Epithelial cell of prostate (primary cell): Measurements from ENCODE around the gene SH3TC1.

Experiments
- DNase-seq: peaks from one replicate; pipeline ENCODE4 v3.0.0-alpha.2; 2011; ENCODE audit warnings: low read depth, low spot score
- H3K27ac ChIP-seq: fragments of 450-650 bp; 2 replicates; pipeline ENCODE4 v1.5.1; 2017; ENCODE audit warnings: mild to moderate bottlenecking

Gene SH3TC1

DNA sequence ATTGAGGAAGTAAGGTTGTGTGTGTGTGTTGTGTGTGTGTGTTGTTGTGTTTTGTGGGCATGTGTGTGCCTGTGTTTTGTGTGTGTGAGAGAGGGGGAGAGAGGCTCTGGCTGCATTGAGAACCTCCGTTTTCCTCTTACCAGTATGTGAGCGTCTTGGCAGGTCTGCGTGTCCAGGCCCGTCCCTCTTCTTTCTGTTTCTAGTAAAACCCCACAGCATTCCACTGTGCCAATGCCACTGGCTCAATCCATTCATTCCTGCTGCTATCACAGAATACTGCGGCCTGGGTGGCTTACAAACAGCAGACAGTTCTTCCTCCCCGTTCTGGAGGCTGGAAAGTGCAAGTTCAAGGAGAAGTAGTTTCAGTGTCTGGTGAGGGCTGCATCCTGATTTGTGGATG lies 55.0 kb downstream of the SH3TC1 start:
- no peak overlapping the region for H3K27ac ChIP-seq
- DNase-seq, result peak; percentile 39

DNA sequence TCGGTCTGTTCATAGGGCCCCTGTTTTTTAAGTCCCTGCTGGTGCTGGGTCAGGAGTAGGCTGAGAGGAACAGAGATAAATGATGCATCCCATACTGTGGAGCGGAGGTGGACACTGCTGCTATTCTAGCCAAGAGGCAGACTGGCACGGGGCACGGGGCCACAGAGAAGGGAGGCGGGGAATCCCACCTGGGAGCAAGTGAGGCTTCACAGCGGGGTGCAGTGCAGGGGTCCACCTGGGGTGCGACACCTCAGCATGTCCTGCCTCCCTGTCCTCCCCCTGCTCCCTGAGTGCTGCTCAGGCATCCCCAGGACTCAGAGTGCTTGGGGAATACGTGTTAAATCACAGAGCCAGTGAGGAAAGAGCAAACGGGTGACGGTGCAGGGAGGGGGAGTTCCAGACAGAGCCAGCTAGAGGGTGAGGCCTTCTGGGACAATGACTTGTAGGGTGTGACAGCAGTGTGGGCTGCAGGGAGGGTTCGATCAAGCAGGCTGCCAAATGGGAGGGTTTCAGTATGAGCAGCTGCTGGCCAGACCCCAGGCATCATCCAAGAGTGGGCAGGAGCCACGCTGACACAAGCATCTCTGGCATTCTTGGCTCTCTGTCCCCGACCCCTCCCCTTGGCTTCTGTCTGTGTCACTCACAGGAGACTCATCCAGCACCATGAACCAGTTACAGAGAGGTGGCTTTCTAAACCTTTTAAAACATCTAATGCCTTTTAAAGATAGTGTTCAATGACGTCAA lies 56.8 kb downstream of the SH3TC1 start:
- DNase-seq, result no peak
- H3K27ac ChIP-seq, result no peak overlapping the region

DNA sequence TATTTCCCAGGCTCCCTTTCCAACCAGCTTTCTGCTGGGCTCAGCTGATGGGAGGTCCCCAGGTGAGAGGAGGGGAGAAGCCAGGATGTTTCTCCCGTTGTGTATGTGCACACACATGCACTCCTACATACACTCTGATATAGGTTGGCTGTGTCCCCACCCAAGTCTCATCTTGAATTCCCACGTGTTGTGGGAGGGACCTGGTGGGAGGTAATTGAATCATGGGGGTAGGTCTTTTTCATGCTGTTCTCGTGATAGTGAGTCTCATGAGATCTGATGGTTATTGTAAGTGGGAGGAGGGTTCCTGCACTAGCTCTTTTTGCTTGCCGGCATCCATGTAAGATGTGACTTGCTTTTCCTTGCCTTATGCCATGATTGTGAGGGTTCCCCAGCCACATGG lies 58.8 kb downstream of the SH3TC1 start:
- H3K27ac ChIP-seq, result no peak overlapping the region

DNA sequence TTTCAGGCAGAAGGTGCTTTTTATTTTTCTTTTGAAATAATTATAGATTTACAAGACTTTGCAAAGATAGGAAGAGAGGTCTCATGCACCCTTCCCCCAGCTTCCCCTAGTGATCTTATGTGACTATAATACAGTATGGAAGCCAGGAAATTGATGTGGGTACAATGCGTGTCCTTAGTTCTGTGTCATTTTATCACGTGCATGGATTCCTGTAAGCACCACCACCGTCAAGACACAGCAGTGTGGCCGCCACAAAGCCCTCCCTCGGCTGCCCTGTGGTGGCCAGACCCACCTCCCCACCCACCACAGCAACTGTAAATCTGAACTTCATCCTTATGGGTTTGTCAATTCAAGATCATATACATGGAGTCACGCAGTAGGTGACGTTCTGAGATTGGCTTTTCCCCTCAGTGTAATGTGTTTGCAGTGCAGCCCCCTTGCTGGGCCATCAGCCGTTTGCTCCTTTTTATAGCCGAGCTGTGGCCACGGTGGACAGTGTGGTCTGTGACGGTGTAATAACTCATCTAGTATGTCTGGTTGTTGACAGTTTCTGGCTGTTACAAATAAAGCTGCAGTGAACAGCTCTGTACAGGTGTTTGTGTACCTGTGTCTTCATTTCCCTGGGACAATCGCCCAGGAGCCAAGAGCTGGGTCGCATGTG lies 59.6 kb downstream of the SH3TC1 start:
- no peak for DNase-seq
- H3K27ac ChIP-seq, result no peak overlapping the region

More for the DNA sequence above, 58.8 kb downstream of the SH3TC1 start:
- DNase-seq, result no peak

DNA sequence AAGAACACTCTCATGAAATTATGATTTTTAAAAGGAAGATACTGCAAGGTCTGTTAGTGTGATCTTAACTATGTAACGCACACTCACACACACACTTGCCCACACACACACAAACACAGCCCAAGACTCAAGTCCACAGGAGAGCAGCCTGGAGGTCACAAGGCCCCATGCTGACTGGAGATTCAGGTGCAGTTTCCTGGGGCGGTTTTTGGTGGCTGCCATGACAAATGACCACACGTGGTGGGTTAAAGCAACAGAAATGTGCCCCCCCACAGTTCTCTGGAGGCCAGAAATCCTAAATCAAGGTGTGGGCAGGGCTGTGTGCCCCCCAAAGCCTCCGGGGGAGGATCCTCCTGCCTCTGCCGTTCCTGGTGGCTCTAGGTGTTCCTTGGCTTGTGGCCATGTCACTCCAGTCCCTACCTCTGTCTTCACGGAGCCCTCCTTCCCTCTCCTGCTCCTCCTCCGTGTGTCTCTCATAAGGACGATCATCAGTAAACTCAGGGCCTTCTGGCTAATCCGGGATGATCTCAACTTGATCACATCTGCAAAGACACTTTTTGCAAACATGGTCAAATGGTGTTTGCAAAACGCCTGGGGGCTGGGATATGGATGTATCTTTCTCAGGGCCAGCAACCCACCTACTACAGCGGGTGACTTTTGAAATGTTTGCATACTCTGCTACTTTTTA lies 60.8 kb downstream of the SH3TC1 start:
- no peak overlapping the region for H3K27ac ChIP-seq
- DNase-seq, result no peak

DNA sequence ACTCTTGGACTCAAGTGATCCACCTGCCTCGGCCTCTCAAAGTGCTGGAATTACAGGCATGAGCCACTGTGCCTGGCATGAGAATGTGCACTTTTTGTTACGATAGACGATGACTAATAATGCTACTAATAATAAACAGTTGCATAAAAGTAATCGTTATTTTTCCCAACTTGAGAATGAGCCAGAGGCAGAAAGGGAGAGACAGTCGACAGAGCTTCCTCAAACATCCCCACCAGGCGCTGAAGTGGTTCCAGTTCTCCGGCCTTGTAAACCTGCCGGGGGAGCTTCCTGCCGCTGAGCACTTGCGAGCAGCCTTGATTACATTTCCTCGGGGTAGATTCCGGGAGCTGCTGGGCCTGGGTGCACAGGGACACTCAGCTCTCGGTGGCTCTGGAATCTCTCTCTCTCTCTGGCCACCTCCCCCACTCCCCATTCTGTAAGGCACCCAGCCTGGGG lies 61.6 kb downstream of the SH3TC1 start:
- no peak overlapping the region for H3K27ac ChIP-seq
- peak; percentile 43 for DNase-seq

DNA sequence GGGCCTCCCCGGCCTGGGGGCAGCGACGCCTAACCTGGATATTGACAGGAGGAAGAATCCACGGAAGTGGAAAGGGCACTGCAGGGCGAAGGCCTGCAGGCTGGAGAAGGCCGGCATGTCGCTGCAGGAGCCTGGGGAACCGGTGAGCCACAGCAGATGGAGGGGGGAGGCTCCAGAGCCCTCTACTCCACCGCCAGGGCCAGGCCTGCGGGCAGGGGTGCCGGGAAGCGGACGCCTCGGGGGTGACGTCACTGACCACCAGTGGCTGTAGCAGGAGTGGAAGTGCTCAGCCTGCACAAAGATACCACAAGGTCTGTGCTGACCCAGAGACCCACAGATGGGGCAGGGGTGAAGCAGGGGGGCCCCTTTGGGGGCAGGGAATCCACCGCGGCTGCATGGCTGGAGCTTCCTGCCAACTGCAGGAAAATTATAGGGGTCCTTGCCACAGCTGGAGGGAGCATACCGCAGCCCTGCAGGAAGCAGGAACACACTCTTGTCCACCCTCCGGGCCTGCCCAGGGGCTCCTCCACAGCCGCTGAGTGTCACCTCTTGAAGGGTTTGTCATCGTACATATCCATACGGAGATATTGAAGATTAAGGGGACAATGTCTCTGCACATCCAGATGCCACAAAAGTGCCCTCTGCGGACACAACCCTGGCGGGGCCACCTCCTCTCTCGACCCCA lies 62.9 kb downstream of the SH3TC1 start:
- H3K27ac ChIP-seq, result no peak overlapping the region
- DNase-seq, result no peak

DNA sequence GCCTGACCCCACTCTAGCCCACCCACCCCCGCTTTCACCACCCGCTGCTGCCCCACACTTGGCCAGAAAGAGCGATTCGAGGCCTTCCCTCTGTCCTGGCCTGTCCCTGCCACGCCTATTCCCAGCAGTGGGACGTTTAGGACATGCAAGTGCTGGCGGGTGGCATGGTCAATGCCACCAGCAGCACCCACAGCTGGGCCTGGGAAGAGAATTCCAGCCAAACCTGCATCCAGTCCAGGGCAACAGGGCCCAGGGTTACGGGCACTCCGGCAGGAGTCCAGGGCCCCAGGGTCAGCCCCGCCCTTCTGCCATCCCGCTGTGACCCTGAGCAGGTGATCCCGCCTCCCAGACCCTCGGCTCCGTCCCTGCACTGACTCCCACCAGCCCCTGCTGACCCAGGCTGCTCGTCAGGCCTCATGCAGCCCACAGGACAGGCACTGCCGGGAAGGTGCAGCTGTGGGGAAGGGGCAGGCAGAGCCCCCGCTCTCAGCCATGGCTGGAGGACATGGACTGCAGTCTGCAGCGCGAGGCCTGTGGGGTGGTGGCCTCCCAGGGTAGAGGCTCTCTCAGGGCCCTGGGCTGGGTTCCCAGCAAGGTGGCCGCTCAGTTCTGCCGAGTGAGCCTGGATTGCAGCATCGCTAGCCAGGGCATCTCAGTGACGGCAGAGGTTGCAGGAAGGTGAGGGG lies 63.7 kb downstream of the SH3TC1 start:
- DNase-seq, result no peak
- H3K27ac ChIP-seq, result no peak overlapping the region

DNA sequence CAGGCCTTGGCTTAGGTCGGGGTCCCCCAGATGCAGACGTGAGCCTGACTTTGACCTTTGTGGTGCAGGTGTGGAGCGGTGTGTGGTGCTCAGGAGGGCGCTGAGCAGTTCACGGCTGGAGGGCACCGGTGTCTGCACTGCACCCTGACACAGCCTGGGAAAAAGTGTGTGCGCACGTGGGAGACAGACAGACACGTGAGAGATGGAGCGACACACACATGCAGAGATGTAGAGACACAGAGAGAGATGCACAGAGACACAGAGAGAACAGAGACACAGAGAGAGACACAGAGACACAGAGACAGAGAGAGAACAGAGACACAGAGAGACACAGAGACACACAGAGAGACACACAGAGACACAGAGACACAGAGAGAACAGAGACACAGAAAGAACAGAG lies 64.3 kb downstream of the SH3TC1 start:
- no peak overlapping the region for H3K27ac ChIP-seq
- no peak for DNase-seq

DNA sequence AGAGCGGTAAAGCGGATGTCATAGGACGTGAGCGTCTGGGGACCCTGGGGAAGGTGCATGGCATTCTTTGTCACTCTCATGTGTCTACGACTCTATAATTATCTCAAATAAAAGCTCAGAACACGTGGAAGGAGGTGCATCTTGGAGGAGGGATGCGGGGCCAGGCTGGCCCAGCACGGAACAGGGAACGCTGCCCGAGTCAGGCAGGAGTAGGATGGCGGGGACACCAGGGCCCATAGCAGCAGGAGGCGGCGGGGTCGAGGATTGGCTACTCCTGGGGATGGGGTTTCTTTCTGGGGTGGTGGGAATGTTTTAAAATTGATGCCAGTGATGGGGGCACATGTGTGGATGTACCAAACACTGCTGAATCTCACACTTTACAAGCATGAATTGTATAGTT lies 65.0 kb downstream of the SH3TC1 start:
- no peak overlapping the region for H3K27ac ChIP-seq
- no peak for DNase-seq

DNA sequence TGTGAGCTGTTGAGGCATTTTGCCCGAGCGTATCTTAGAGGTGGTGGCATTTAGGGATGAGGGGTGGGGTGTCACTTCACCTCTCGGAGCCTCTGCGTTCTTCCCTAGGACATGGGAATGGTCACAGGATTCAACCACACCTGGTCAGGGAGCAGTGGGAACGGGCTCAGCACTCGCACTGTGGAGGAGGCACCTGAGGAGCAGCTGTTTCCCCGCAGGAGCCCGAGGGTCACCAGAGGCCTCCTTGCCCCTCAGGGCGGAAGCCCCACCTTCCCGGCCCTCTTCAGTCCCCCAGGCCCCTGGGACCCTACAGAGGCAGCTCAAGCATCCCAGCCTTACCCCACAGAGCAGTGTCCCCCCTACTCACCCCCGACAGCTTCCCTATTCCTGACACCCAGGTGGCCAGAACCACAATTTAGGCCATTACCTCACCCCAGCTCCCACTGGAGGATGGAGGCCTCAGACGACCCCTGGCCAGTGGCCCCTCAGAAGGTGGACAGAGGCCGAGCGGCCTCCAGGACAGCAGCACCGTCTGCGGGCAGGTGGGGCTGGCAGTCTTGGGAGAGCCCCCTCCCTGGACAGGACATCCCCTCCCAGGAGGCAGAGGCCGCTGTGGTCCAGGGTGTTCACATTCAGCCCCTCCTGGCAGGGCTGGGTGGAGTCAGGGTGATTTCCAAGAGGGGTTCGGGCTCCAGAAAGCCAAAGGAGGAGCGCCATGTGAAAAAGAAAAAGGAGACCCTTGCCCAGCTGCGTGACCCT lies 66.3 kb downstream of the SH3TC1 start:
- no peak for DNase-seq
- no peak overlapping the region for H3K27ac ChIP-seq

DNA sequence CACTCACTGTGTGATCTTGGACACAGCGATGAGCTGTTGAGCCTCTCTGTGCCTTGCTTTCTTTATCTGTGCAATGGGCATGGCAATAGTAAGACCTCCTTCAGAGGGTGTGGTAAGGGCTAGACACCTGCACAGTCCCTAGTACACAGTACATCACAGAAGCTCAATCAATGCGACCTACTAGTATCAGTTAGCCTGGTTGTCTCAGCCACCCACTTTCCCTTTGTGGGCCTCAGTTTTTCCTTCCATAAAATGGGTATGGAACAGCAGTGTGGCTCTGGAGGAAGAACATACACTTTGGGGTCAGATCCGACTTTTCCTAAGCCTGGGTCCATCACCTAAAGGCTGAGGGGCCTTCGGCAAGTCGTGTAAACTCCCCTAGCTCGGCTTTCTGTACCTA lies 67.0 kb downstream of the SH3TC1 start:
- DNase-seq, result no peak
- no peak overlapping the region for H3K27ac ChIP-seq

DNA sequence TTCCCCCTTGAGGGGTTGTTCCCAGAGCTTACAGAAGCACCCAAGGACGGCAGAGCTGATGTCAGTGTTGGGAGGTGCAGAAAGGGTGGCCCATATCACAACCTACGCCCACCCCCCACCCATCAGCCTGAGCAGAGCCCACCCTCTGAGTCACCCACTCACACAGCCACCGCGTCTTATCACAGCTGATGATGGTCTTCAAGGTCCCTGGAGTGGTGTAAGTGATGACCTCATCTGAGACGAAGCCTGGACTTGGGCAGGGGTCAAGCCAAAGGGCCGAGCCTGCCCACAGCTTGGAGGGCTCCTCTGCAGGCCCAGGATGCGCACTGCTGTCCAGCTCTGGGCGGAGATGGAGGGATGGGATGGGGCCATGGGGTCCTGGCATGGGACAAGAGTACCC lies 67.4 kb downstream of the SH3TC1 start:
- DNase-seq, result no peak
- H3K27ac ChIP-seq, result no peak overlapping the region

DNA sequence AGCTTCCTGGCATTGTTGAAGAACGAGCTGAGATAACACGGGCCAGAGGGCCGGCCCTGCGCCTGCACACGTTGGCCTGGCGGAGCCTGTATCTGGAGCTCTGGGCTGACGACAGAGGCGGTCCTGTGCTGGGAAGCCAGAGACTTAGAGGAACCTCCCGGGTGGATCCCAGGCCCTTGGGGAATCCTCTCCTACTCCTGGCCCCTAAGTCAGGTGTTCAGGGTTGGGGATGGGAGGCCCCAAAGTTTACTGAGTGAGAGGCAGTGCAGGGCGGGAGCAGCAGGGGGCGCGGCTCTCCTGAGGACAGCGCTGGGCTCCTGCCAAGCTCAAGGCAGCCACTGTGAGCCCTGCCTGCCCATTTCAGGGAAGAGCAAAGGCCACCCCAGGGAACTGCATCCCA lies 68.0 kb downstream of the SH3TC1 start:
- no peak for DNase-seq
- H3K27ac ChIP-seq, result no peak overlapping the region

DNA sequence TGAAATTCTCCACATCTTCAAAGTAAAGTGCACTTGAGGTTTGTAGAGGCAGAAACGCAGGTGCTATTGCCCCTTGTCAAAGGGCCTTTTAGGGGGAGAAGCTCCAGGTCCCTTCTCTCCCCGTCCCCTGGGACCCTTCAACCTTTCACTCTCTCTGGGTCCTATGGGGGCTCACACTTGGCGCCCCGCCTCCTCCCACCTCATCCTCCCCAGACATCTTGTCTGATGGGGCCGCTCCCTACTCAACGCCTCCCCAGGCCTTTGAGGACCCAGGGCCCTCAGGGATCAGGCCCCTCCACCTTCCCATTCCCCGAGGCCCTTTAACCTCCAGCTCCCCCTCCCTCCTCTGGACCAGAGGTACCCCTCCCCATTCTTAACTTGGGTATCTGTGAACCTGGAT lies 69.1 kb downstream of the SH3TC1 start:
- H3K27ac ChIP-seq, result no peak overlapping the region
- no peak for DNase-seq

DNA sequence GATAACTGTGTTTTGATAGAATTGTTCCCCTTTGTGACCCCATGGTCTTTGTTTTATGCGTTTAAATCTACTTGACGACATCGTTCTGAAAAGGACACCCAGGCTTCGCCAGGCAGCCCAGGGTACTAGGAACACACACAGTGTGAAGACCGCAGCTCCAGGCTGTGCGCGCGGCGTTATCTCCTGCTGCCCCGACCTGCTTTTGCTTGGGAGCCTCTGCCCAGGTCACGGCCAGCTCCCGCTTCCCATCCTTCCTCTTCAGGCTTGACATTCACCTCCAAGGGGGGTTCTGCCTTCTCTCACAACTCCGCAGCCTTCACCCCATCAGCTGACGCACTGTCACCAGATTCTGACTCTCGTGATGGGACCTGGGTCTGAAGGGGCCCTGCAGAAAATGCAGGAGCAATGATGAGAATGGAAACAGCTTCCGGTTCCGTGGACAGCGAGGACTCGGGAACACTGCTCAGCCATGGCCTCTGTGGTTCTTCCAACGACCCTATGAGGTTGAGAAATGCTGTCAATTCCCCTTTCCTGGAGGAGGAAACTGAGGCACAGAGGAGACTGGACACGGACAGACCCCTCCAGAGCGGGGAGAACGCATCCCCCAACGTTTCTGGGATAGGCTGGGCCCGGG lies 69.9 kb downstream of the SH3TC1 start:
- no peak overlapping the region for H3K27ac ChIP-seq
- DNase-seq, result no peak

DNA sequence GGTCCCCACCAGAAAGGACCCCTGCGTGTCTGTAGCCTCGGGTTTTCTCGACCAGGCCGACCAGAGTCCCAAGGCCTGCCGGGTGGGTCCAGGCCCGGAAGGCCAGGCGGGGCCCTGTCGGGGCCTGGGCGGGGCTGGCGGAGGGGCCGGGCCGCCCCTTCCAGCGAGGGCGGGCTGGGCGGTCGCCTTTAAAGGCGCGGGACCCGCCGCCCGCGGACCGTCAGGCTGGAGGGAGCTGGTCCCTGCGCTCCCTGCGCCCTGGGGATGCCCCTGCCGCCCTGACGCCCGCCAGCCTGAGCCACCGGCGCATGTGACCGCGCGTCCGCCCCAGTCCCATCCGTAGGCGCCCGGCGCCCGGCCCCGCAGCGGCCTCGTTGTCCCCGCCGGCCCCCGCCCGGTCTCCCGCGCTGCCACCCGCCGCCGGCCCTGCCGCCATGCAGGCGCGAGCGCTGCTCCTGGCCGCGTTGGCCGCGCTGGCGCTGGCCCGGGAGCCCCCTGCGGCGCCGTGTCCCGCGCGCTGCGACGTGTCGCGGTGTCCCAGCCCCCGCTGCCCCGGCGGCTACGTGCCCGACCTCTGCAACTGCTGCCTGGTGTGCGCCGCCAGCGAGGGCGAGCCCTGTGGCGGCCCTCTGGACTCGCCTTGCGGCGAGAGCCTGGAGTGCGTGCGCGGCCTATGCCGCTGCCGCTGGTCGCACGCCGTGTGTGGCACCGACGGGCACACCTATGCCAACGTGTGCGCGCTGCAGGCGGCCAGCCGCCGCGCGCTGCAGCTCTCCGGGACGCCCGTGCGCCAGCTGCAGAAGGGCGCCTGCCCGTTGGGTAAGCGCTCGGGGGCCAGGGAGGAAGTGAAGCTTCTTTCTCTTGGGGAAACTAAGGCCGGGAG lies 70.7 kb downstream of the SH3TC1 start, which contains the start of gene HTRA3:
HTRA3 (plus strand) TSS at position 220 of the 883 bp plus-strand sequence; CDS start at position 435, 215 bp downstream.
- H3K27ac ChIP-seq, result no peak within 1 kb of the TSS
- no peak for DNase-seq

DNA sequence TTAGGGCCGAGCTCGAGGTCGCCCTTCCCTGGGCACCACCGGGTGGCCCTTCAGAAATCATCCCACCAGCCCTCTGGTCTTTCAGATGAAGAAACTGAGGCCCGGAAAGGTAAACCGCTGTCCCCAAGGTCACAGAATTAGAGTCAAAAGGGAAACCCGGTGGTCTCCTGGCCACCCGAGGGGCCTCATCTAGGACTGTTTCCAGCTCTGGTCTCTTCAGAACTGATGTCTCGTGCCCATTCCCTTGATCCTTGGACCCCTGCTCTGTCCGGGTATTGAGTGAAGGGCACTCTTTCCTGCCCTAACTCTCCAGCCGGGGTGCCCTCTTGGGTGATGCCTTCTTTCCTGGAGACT lies 71.3 kb downstream of the SH3TC1 start:
- no peak for DNase-seq
- no peak overlapping the region for H3K27ac ChIP-seq
